HG03342 (cell line): Measurements from ENCODE around the gene EVC.

Experiments
- ATAC-seq: cut with Tn5 transposase; IDR thresholded peaks from one replicate; pipeline ENCODE4 v1.9.1; 2021; ENCODE audit warnings: mild to moderate bottlenecking, moderate library complexity; ENCODE audit not compliant: unreplicated experiment

EVC gene

GRCh38 chr4:5783486-5783885, 72.5 kb downstream of the EVC start:
- no peak for ATAC-seq

GRCh38 chr4:5784021-5784420, 73.0 kb downstream of the EVC start:
- no peak for ATAC-seq

GRCh38 chr4:5784960-5785611, 74.1 kb downstream of the EVC start:
- ATAC-seq, result no peak

- no peak for ATAC-seq
These were observed 75.0 kb downstream of the EVC start for GRCh38 chr4:5785806-5786680.

- ATAC-seq, result no peak
These were observed 76.3 kb downstream of the EVC start for GRCh38 chr4:5787311-5787710.

- ATAC-seq, result no peak
These were observed 77.1 kb downstream of the EVC start for GRCh38 chr4:5788144-5788543.

- no peak for ATAC-seq
These were observed 78.1 kb downstream of the EVC start for GRCh38 chr4:5789141-5789540.

GRCh38 chr4:5790546-5790857, 79.5 kb downstream of the EVC start:
- no peak for ATAC-seq

GRCh38 chr4:5791654-5792053, 80.7 kb downstream of the EVC start:
- no peak for ATAC-seq

GRCh38 chr4:5793514-5793913, 82.5 kb downstream of the EVC start:
- no peak for ATAC-seq

GRCh38 chr4:5795580-5795979, 84.6 kb downstream of the EVC start:
- ATAC-seq, result no peak

GRCh38 chr4:5796976-5797375, 86.0 kb downstream of the EVC start:
- no peak for ATAC-seq

- no peak for ATAC-seq
These were observed 86.9 kb downstream of the EVC start for GRCh38 chr4:5797866-5798265.

- no peak for ATAC-seq
These were observed 87.5 kb downstream of the EVC start for GRCh38 chr4:5798462-5798861.

- ATAC-seq, result no peak
These were observed 87.9 kb downstream of the EVC start for GRCh38 chr4:5798946-5799345.

GRCh38 chr4:5799406-5799805, 88.4 kb downstream of the EVC start:
- ATAC-seq, result no peak

GRCh38 chr4:5800496-5800895, 89.5 kb downstream of the EVC start:
- no peak for ATAC-seq

- ATAC-seq, result no peak
These were observed 90.7 kb downstream of the EVC start for GRCh38 chr4:5801696-5802095.

GRCh38 chr4:5802565-5802964, 91.6 kb downstream of the EVC start:
- ATAC-seq, result no peak

GRCh38 chr4:5804656-5805055, 93.7 kb downstream of the EVC start:
- ATAC-seq, result no peak

GRCh38 chr4:5805270-5805669, 94.3 kb downstream of the EVC start:
- ATAC-seq, result no peak

GRCh38 chr4:5808081-5808741, 97.2 kb downstream of the EVC start:
- no peak for ATAC-seq
